Liver (tissue), 9 donors: ENCODE measurements around the gene STRA8. TPM values are rescaled to one million over a fixed set of nuclear protein-coding genes. Genes with fewer than 3 reads are reported as not detected.

Experiments used
- DNase-seq: peaks from one replicate; pipeline ENCODE4 v3.0.0-alpha.2; 2017; ENCODE audit warnings: low spot score
- H3K27ac ChIP-seq, 2 donors: one replicate each; pipeline ENCODE4 v1.7.0; 2013; ENCODE audit warnings: inconsistent platforms in 2 of 2, low read length in 2 of 2, control low read depth in 1 of 2, low read depth in 1 of 2, mild to moderate bottlenecking in 1 of 2
- H3K27me3 ChIP-seq, 4 donors: one replicate each; pipeline versions ENCODE4 v1.6.1 to v1.7.0; 2013; ENCODE audit warnings: low read length in 3 of 4, inconsistent platforms in 1 of 4, mild to moderate bottlenecking in 1 of 4, moderate library complexity in 1 of 4; ENCODE audit not compliant: control insufficient read depth in 4 of 4, insufficient read depth in 4 of 4
- H3K36me3 ChIP-seq, 4 donors: one replicate each; pipeline versions ENCODE4 v1.6.1 to v1.7.0; 2013; ENCODE audit warnings: low read length in 3 of 4, mild to moderate bottlenecking in 3 of 4, low read depth in 1 of 4, moderate library complexity in 1 of 4; ENCODE audit not compliant: control insufficient read depth in 4 of 4, insufficient read depth in 3 of 4
- H3K4me1 ChIP-seq, 4 donors: one replicate each; pipeline versions ENCODE4 v1.6.1 to v1.7.0; 2013; ENCODE audit warnings: low read length in 3 of 4, mild to moderate bottlenecking in 3 of 4, moderate library complexity in 1 of 4; ENCODE audit not compliant: control insufficient read depth in 4 of 4, insufficient read depth in 4 of 4
- H3K4me3 ChIP-seq, 3 donors: one replicate each; pipeline versions ENCODE4 v1.6.1 to v1.7.0; 2013; ENCODE audit warnings: low read length in 3 of 3, control low read depth in 1 of 3, low read depth in 1 of 3, mild to moderate bottlenecking in 1 of 3
- H3K9ac ChIP-seq, 2 donors: one replicate each; pipeline ENCODE4 v1.7.0; 2013; ENCODE audit warnings: low read length in 2 of 2, mild to moderate bottlenecking in 2 of 2, moderate library complexity in 2 of 2, control low read depth in 1 of 2, low read depth in 1 of 2
- H3K9me3 ChIP-seq, 4 donors: one replicate each; pipeline versions ENCODE4 v1.6.1 to v1.7.0; 2013; ENCODE audit warnings: low read length in 3 of 4; ENCODE audit not compliant: control insufficient read depth in 4 of 4
- CTCF ChIP-seq: fragments of 150-350 bp; IDR thresholded peaks from 2 replicates; pipeline ENCODE4 v1.5.1; 2017; ENCODE audit warnings: improper control_type of control experiment, low read depth, low read length; ENCODE audit not compliant: missing input control
- EGR1 ChIP-seq, 2 donors: IDR thresholded peaks; 2 replicates each; pipeline ENCODE4 v1.6.1; 2016 to 2018; ENCODE audit warnings: antibody characterized with exemption in 2 of 2, low read depth in 2 of 2
- FOXA1 ChIP-seq: IDR thresholded peaks from 2 replicates; pipeline ENCODE4 v1.6.1; 2016; ENCODE audit warnings: antibody characterized with exemption
- FOXA2 ChIP-seq: IDR thresholded peaks from 2 replicates; pipeline ENCODE4 v1.6.1; 2016; ENCODE audit warnings: antibody characterized with exemption
- GABPA ChIP-seq, 2 donors: IDR thresholded peaks in 1 of 2; conservative IDR thresholded peaks in 1 of 2; 2 replicates each; pipeline ENCODE4 v1.6.1; 2016; ENCODE audit warnings: antibody characterized with exemption in 2 of 2, mild to moderate bottlenecking in 1 of 2, moderate library complexity in 1 of 2
- HNF4A ChIP-seq, 2 donors: conservative IDR thresholded peaks; 2 replicates each; pipeline ENCODE4 v1.6.1; 2016; ENCODE audit warnings: antibody characterized with exemption in 2 of 2, mild to moderate bottlenecking in 2 of 2
- HNF4G ChIP-seq: IDR thresholded peaks from 2 replicates; pipeline ENCODE4 v1.6.1; 2016; ENCODE audit warnings: antibody characterized with exemption
- JUND ChIP-seq, 2 donors: IDR thresholded peaks; 2 replicates each; pipeline ENCODE4 v1.6.1; 2016; ENCODE audit warnings: antibody characterized with exemption in 2 of 2
- NR2F2 ChIP-seq: IDR thresholded peaks from 2 replicates; pipeline ENCODE4 v1.6.1; 2016; ENCODE audit warnings: antibody characterized with exemption
- RAD21 ChIP-seq, 2 donors: IDR thresholded peaks; 2 replicates each; pipeline ENCODE4 v1.6.1; 2016; ENCODE audit warnings: antibody characterized with exemption in 2 of 2, mild to moderate bottlenecking in 2 of 2
- REST ChIP-seq: IDR thresholded peaks from 2 replicates; pipeline ENCODE4 v1.6.1; 2016; ENCODE audit warnings: antibody characterized with exemption, mild to moderate bottlenecking
- RXRA ChIP-seq, 2 donors: IDR thresholded peaks; 2 replicates each; pipeline ENCODE4 v1.6.1; 2017 to 2018; ENCODE audit warnings: antibody characterized with exemption in 2 of 2, mild to moderate bottlenecking in 1 of 2
- SP1 ChIP-seq: IDR thresholded peaks from 2 replicates; pipeline ENCODE4 v1.6.1; 2018; ENCODE audit warnings: antibody characterized with exemption, mild to moderate bottlenecking
- TAF1 ChIP-seq: conservative IDR thresholded peaks from 2 replicates; pipeline ENCODE4 v1.6.1; 2016; ENCODE audit warnings: antibody characterized with exemption, mild to moderate bottlenecking
- YY1 ChIP-seq: IDR thresholded peaks from 2 replicates; pipeline ENCODE4 v1.6.1; 2016; ENCODE audit warnings: antibody characterized with exemption, mild to moderate bottlenecking
- ZBTB33 ChIP-seq: IDR thresholded peaks from 2 replicates; pipeline ENCODE4 v1.6.1; 2016; ENCODE audit warnings: antibody characterized with exemption
- WGBS: extraction: QIAGEN DNeasy Blood & Tissue Kit; methylation state at CpG from one replicate; pipeline ENCODE4 v1.1.7; 2013; 5-methylcytosine and 5-hydroxymethylcytosine counted together
- polyA plus RNA-seq, 2 donors: library from polyadenylated mRNA; stranded (reverse) in 1 of 2; unstranded in 1 of 2; fragments of 200-250 nt in 1 of 2; fragments of >200 nt in 1 of 2; fragmentation: Nextera tagmentation in 1 of 2; extraction: Ambion mirVana in 1 of 2; gene quantifications; one replicate each; pipeline versions ENCODE4 v1.2.1 to v1.2.3, GENCODE V29; 2013 to 2015
- total RNA-seq, 2 donors: library from RNA; depleted of rRNA; stranded (reverse); fragments of >200 nt; gene quantifications; one replicate each; pipeline ENCODE4 v1.2.3, GENCODE V29; 2014
- TF ChIP-seq, protein P1 (sequence below): IDR thresholded peaks from 2 replicates; pipeline ENCODE4 v1.6.1; 2016; ENCODE audit warnings: antibody characterized with exemption
- donor health status: healthy.
- donor health status: healthy.
- donor health status: healthy.
- donor health status: healthy.
- donor health status: healthy.

The STRA8 gene
- total and polyA plus RNA-seq, 4 donors, result 0.14 TPM; not detected in 3

GRCh38 chr7:135186841-135187253 lies 46.8 kb upstream of the STRA8 start (continued):
- TF ChIP-seq ZBTB33 (no peak), HNF4A (conservative IDR thresholded peaks at IDR 0.05) (no peak), CTCF (no peak), HNF4G (no peak)
- TF ChIP-seq, protein P1, sequence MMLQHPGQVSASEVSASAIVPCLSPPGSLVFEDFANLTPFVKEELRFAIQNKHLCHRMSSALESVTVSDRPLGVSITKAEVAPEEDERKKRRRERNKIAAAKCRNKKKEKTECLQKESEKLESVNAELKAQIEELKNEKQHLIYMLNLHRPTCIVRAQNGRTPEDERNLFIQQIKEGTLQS, result no peak

DNA sequence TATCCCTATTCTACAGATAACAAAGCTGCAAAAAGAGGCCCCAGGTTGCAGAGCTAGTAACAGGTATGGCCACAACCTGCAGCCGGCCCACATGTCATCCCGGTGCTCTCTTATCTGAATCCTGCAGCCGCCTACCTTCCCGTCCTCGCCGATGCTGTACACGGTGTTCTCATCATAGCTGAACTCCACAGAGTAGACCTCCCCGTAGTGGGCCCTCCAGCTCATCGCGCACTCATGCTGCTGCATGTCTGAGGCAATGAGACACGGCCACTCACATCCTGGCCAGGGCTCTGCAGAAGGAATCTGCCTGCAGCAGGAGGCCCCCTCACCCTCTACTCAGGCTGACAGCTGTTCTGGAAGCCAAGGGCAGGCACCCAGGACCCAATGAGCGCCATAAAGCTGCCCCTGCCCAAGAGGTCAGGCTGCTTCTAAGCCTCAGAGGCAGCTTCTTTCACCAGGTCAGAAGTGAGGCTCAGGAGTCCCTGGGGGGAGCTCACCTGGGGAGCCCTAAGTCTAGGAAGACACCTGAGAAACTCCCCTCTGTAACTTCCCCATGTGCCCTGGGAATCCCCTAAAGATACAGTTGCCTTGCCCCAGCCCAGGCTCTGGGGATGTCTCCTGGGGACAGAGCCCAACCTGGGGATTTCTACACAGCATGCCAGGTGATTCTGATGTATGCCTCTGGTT lies 45.2 kb upstream of the STRA8 start:
- DNase-seq, result no peak
- H3K4me1 ChIP-seq, result peaks cover 0 to 8% (median 7%) of the 10 kb centered on the region in 4 donors
- no peak overlapping the region for H3K9ac ChIP-seq
- no peaks in the 10 kb centered on the region for H3K9me3 ChIP-seq
- H3K27me3 ChIP-seq, result no peaks in the 10 kb centered on the region
- H3K4me3 ChIP-seq, result no peak overlapping the region
- no peak overlapping the region for H3K27ac ChIP-seq
- WGBS, result 98% methylated on average over 12 of the region's 12 CpGs
- H3K36me3 ChIP-seq, result peaks cover 16 to 68% (median 45%) of the 10 kb centered on the region in 4 donors
- TF ChIP-seq YY1, result no peak
- TF ChIP-seq HNF4G, result no peak
- TF ChIP-seq TAF1, result no peak
- no peak for TF ChIP-seq EGR1 (IDR thresholded peaks at IDR 0.05; ENCODE audit: low read depth in 2 of 2)
- no peak for TF ChIP-seq FOXA1
- no peak for TF ChIP-seq SP1
- no peak for TF ChIP-seq CTCF
- no peak for TF ChIP-seq RAD21 (IDR thresholded peaks at IDR 0.05)
- no peak for TF ChIP-seq HNF4A (conservative IDR thresholded peaks at IDR 0.05)
- TF ChIP-seq REST, result no peak
- TF ChIP-seq FOXA2, result no peak
- TF ChIP-seq RXRA (IDR thresholded peaks at IDR 0.05), result no peak
- no peak for TF ChIP-seq GABPA (IDR thresholded peaks at IDR 0.05 in 1 of 2, conservative IDR thresholded peaks at IDR 0.05 in 1 of 2)
- TF ChIP-seq ZBTB33, result no peak
- no peak for TF ChIP-seq JUND (IDR thresholded peaks at IDR 0.05)
- TF ChIP-seq, protein P1, result no peak
- TF ChIP-seq NR2F2, result no peak
